ENCODE data around the gene MOB3B.
A peak's percentile ranks its signal among the peaks of the same experiment; 100 is the strongest.

Gene MOB3B

GRCh38 chr9:27541740-27542139 is 12.1 kb upstream of the MOB3B start:
- DNase-seq (ENCODE audit: low read depth) = no peak

GRCh38 chr9:27540502-27540901 is 10.9 kb upstream of the MOB3B start:
- DNase-seq (ENCODE audit: low read depth) = no peak

- DNase-seq (ENCODE audit: low read depth) = no peak
These were observed 10.1 kb upstream of the MOB3B start for GRCh38 chr9:27539479-27540441.

DNA sequence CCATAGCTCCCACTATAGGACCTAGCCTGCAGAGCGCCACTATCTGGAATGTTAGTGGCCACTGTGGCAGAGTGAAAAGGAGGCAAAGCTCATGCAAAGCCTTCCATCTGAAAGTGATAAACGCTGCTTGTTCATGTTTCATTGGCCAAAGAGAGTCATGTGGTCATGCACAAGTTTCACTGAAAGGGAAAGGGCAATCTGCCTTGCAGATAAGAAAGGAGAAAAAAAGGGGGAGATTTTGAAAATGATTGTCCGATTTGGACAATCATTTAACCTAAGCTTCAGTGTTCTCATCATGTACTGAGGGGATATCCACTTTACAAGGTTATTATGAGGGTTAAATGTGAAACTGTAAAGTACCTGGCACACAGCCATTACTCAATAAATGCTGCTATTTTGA is 9.0 kb upstream of the MOB3B start:
- DNase-seq (ENCODE audit: low read depth) = no peak

DNA sequence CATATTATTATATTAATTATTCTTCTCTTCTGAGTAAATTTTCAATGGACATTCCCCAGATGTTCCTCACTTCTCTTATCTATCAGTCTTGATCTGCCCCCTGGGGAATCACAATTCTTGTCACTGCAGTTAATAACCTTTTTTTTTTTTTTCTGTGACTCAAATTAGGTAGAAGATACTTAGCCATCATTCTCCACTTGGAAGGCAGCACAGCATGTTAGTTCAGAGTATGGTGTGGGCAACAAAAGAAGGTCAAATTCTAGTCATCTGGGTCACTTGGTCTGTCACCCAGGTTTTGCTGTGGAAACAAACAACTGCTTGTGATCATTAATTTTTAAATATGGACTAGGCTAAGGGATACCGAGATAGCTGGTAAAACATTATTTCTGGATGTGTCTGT is 8.1 kb upstream of the MOB3B start:
- DNase-seq (ENCODE audit: low read depth) = no peak

DNA sequence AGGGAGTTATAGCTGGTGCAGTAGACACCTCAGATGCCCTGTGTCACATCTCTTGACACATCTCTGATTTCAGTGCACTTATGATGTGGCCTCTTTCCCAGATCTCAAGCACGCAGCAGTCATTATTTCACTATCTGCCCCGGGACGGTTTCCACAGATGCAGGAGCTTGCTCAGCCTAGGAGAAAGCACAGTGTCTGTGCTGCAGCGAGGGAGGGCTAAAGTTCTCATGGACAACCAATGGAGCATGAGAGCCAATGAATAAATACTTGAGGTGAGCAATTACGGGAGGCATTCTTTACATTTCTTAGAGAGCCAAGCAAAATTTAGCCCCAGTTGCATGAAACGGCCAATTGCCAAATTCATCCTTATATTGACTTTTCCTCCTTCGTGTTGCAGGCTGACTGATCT is 7.4 kb upstream of the MOB3B start:
- DNase-seq (ENCODE audit: low read depth) = no peak

- no peak for DNase-seq (ENCODE audit: low read depth)
These were observed 6.6 kb upstream of the MOB3B start for GRCh38 chr9:27536168-27536567.

GRCh38 chr9:27535701-27536118 is 6.1 kb upstream of the MOB3B start:
- DNase-seq (ENCODE audit: low read depth) = no peak

GRCh38 chr9:27534658-27535209 is 5.1 kb upstream of the MOB3B start:
- no peak for DNase-seq (ENCODE audit: low read depth)

GRCh38 chr9:27534131-27534530 is 4.5 kb upstream of the MOB3B start:
- DNase-seq (ENCODE audit: low read depth) = no peak

DNA sequence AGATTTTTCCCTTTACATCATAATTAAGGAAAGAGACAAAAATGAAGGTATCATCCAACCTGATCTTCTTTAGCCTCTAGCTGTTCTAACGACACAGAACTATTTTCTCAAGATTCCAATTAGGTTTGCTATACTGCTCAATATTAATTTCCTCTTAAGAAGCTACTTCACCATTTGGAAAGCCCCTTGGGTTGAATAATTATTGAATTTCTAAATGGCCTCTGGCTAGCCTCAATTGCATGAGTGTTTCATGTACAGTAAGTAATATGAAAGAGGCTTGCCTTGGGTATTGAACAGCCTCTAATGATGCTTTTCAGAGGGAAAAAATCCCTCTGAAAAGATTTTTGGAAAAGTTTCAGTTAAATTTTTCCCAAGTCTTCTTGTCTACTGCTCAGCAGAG is 3.7 kb upstream of the MOB3B start:
- DNase-seq (ENCODE audit: low read depth) = no peak

GRCh38 chr9:27532046-27532445 is 2.4 kb upstream of the MOB3B start:
- DNase-seq (ENCODE audit: low read depth) = no peak

DNA sequence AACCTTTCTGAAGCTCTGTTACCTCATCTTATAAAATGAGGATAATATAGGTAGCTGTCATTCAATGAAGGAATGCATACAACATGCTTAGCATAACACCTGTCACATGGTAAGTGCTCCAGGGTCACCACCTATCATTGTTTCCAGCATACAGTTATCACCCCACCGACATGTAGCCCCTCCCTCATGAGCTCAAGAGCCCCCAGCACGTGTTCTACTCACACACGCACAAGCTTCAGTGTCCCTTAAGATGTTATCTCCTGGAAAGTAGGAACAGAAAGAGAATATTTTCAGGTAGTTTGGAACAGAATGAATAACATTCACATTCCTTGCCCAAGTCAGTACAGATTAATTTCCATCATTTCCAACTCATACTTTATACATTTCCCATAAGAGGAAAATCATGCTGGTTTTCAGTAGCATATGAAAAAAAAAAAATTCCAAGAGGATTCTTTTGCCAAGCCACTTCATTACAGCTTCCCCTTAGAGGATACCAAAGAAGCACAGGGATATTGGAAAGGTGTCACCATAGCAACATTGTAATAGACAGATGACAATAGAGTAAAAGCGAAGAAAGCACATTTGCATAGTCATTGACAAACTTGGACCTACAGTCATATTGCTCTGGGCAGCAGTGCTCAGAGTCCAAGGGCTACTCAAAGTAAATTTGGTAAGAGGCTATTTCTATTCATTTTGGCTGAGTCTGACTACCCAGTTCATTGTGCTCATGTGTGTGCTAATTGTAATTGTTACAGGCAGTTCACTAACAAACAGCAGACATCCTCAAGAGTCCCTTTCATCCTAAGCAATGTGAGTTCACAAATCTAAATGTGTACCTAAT is 1.5 kb upstream of the MOB3B start:
- no peak for DNase-seq (ENCODE audit: low read depth)

GRCh38 chr9:27528886-27529315 is 713 bp downstream of the MOB3B start:
- peak; percentile 22 for DNase-seq (ENCODE audit: low read depth)

GRCh38 chr9:27528076-27528885 is 1.3 kb downstream of the MOB3B start:
- DNase-seq (ENCODE audit: low read depth) = peak; percentile 26

- no peak for DNase-seq (ENCODE audit: low read depth)
These were observed 1.9 kb downstream of the MOB3B start for GRCh38 chr9:27527702-27528075.

DNA sequence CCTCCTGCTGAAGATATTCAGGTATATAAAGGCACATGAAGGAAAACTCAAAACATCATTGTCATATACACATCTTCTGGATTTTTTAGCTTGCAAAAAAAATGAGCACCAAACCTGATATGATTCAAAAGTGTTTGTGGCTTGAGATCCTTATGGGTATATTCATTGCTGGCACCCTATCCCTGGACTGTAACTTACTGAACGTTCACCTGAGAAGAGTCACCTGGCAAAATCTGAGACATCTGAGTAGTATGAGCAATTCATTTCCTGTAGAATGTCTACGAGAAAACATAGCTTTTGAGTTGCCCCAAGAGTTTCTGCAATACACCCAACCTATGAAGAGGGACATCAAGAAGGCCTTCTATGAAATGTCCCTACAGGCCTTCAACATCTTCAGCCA is 5.4 kb downstream of the MOB3B start, which contains the start of gene IFNK:
Gene IFNK (plus strand): TSS at position 55 of the 400 bp plus-strand sequence. CDS start 47 bp downstream, at position 102.
- DNase-seq (ENCODE audit: low read depth) = no peak

GRCh38 chr9:27523141-27523540 is 6.5 kb downstream of the MOB3B start:
- no peak for DNase-seq (ENCODE audit: low read depth)

DNA sequence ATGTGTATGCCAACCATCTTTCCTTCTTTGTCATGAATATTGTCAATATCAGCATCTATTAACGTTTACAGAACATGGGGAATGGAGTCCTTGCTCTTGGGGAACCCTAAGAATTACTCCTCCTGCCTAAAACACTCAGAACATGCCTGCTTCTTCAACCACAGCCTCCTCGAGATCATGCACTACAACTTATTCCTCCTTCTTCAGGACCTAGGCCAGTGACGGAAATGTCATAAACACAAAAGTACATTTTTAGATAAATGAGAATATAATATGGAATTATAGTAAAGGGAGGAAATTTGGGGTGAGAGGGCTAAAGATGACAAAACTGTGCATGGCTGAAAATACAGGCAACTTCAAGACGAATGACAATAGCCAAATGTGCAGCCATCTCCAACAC is 8.6 kb downstream of the MOB3B start:
- no peak for DNase-seq (ENCODE audit: low read depth)

DNA sequence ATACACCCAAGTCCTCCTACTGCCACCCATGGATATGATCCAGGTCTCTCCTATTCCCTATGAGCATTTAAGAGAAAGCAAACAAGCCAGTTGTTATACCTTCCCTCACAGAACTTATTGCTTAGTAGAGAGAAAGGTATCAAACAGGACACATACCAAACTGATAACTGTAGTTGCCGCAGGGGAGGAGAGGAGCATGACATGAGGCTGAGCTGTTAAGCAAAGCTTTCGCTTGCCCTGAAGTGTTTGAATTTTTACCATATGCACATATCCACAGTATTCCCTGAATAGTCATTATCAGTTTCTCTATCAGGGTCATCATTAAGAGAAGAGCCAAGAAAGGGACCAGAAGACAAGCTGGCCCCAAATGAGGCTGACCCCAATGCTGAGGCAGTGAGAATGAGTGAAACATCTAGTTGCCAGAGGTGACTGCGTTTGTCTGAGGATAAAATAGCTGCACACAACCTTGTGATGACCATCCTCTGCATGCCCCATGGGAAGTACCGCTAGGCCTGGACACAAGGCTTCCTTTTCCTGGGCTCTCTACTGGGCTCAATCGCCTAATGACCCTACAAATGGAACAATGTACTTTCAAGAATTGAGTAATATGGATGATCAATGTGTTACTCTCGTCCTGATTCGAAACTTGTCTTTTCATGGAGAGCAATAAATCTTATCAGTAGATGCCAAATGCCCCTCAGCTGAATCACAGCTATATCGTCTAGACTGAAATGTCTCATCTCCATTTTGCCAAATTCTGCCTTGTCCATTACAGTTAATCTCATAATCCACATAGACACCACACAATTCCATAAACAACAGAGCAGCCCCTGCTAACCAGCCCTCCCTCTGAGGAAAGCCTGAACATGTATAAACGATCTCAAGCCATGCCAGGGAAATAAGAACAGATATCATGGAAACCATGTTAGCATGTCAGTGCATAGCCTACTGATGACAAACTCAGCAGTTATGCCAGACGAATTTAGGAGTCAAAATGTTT is 9.8 kb downstream of the MOB3B start:
- DNase-seq (ENCODE audit: low read depth) = no peak
